D341Med (cell line): ENCODE data around the gene SLC39A5.
"Not testable (repeated sequence)": the region's sequence is repeated elsewhere in the genome, so short reads cannot be mapped to it uniquely, and the experiment has no call there.

ENCODE experiments used
- DNase-seq: peaks from one replicate; pipeline ENCODE4 v3.0.0; 2012; ENCODE audit warnings: low spot score

SLC39A5 gene

DNA sequence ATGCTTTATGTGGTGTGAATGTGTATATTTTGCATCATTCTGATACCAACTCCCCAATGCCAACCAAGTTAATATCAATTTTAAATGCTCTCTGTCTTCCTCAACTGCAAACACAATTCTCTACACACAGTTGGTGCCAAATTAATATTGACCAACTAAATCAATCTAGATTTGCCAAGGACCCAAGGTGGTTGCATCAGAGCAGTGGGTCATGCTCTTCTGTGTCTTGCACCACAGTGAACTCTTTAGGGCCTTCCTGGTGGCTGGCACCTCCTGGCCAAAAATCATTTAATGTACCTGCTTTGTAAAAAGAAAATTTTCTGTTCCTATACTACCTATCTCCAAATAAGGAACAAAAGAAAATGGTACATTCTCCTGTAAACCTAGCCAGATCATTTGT, 51.0 kb downstream of the SLC39A5 start:
- no peak for DNase-seq

- no peak for DNase-seq
Measured at GRCh38 chr12:56282030-56282429, 52.2 kb downstream of the SLC39A5 start.

DNA sequence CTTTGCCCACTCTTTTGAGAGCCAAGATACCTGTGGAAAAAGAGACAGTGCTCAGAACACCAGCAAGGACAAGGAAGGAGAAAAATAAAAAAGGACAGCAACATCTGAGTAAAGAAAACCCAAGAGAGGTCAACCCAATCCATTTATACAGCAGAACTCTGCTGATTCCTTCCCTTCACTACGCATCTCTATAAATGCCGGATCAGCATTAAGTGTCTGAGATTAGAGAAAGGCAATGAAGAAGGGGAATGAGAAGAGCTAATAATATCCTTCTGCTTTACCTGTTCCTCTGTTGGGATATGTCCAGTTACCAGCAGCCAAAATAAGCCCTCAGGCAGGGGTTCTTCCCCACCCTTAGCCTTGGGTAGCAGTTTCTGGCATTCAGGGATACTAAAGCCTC, 52.7 kb downstream of the SLC39A5 start:
- DNase-seq: no peak

DNA sequence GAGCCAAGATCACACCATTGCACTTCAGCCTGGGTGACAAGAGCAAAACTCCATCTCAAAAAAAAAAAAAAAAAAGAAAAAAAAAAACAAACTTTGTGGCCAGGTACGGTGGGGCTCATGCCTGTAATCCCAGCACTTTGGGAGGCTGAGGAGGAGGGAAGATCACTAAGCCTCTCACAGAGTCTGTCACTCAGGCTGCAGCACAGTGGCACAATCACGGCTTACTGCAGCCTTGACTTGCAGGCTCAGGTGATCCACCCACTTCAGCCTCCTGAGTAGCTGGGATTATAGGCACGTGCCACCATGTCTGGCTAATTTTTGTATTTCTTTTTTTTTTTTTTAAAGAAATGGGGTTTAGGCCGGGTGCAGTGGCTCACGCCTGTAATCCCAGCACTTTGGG, 54.4 kb downstream of the SLC39A5 start:
- DNase-seq: not testable (repeated sequence)

DNA sequence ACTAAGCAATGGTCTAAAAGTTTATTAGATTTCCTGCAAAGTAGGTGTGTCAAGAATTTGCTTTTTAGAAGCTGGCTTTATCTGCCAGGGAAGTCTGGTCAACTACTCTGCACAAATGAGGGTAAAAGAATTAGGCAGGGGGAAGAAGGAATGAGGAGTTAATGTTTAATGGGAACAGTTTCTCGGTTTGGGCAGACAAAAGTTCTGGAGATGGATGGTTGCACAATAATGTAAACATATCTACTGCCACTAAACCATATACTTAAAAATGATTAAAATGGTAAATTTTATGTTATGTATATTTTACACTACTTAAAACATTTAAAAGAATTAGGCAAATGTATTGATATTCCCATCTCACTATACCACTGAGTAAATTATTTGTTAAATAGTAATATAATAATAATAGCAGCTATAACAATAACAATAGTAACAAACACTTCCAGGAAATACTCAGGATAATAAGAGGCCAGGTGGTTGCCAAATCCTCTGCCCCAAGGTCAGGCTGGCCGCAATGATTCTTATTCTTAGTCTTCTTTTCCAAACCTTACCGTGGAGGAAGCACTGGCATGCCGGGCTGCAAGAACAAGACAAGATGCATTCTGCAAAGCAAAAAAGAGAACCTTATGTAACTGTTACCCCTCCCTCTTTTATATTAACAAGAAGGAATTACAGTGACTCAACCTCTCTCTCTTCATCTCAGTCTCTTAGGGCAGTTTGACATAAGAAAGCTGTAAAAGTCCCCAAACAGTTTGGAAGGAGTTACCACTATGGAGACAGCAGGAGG, 56.4 kb downstream of the SLC39A5 start:
- no peak for DNase-seq
